Prostate gland (tissue), 2 donors: Measurements from ENCODE around the gene YOD1.

Source experiments
- POLR2A ChIP-seq: fragments of 450-650 bp; IDR thresholded peaks from one replicate; pipeline ENCODE4 v1.6.1; 2016; ENCODE audit warnings: antibody characterized with exemption, mild to moderate bottlenecking
- TF ChIP-seq, protein P1 (sequence below), 4 experiments: fragments of 200-600 bp in 2 of 4; fragments of 450-650 bp in 2 of 4; sonication (generic) in 2 of 4; IDR thresholded peaks; 1 replicate in 3 of 4; 2 replicates in 1 of 4; pipeline ENCODE4 v1.5.1; 2016 to 2019; ENCODE audit warnings: antibody characterized with exemption in 4 of 4, mild to moderate bottlenecking in 2 of 4, moderate library complexity in 2 of 4

DNA sequence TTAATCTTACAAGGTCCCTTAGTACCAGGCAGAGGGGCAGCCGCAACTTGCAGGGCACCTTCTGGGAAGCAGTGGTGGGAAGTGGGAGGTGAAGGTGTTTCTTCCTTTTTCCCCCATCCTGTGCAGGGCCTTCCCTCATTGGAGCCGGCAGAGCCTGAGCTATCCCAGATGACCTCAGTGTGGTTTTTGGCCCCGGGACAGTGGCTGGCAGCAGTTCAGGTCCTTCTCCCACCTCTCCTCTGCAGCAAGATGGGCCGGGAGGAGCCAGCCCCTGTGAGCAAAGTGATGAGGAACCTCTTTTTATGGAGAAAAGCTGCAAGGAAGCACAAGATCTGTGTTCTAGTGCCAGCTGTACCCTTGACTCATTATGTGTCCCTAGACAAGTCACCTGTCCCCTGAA is 8.9 kb upstream of the YOD1 start:
- TF ChIP-seq, protein P1, sequence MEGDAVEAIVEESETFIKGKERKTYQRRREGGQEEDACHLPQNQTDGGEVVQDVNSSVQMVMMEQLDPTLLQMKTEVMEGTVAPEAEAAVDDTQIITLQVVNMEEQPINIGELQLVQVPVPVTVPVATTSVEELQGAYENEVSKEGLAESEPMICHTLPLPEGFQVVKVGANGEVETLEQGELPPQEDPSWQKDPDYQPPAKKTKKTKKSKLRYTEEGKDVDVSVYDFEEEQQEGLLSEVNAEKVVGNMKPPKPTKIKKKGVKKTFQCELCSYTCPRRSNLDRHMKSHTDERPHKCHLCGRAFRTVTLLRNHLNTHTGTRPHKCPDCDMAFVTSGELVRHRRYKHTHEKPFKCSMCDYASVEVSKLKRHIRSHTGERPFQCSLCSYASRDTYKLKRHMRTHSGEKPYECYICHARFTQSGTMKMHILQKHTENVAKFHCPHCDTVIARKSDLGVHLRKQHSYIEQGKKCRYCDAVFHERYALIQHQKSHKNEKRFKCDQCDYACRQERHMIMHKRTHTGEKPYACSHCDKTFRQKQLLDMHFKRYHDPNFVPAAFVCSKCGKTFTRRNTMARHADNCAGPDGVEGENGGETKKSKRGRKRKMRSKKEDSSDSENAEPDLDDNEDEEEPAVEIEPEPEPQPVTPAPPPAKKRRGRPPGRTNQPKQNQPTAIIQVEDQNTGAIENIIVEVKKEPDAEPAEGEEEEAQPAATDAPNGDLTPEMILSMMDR (IDR thresholded peaks at IDR 0.05), result no peak
- TF ChIP-seq POLR2A, result no peak
